Measurements from ENCODE around the gene CLCA4. TPM values are rescaled to one million over a fixed set of nuclear protein-coding genes. Genes with fewer than 3 reads are reported as not detected.
"Not testable (repeated sequence)": the region's sequence is repeated elsewhere in the genome, so short reads cannot be mapped to it uniquely, and the experiment has no call there.

Gene CLCA4
- 1 to 10 TPM in 1 of 6 donors, not detected in 5; 1.0 TPM for total RNA-seq

GRCh38 chr1:86546787-86547221 is at the start of gene CLCA4:
Gene CLCA4, plus strand, starts transcription at chr1:86547078. Its CDS starts 42 bp downstream, at chr1:86547120.
- no peak for ATAC-seq (ENCODE audit: low FRiP score in 2 of 2)
- H3K27ac ChIP-seq: no peak within 1 kb of the TSS

GRCh38 chr1:86498281-86498680 is 48.6 kb upstream of the CLCA4 start:
- H3K36me3 ChIP-seq: no peaks in the 10 kb centered on the region
- ATAC-seq (ENCODE audit: low FRiP score in 2 of 2) (no peak), DNase-seq (no peak)
- no peaks in the 10 kb centered on the region for H3K9me3 ChIP-seq
- TF ChIP-seq CTCF (IDR thresholded peaks at IDR 0.05) (no peak), EP300 (IDR thresholded peaks at IDR 0.05) (no peak), POLR2AphosphoS5 (IDR thresholded peaks at IDR 0.05) (no peak), POLR2A (IDR thresholded peaks at IDR 0.05) (no peak)
- H3K27me3 ChIP-seq: no peaks in the 10 kb centered on the region
- H3K4me1 ChIP-seq: peaks cover 0 to 11% (median 3%) of the 10 kb centered on the region in 4 donors
- WGBS, 2 donors: 59 to 61% methylated on average over 3 of the region's 3 CpGs
- H3K4me3 ChIP-seq: no peak overlapping the region
- no peak overlapping the region for H3K27ac ChIP-seq

More at GRCh38 chr1:86546787-86547221, at the start of gene CLCA4:
- no peak within 1 kb of the TSS for H3K4me3 ChIP-seq
- H3K9me3 ChIP-seq: no peaks in the 10 kb centered on the region
- DNase-seq: no peak
- no peaks in the 10 kb centered on the region for H3K27me3 ChIP-seq
- H3K36me3 ChIP-seq: no peaks in the 10 kb centered on the region
- no peaks in the 10 kb centered on the region for H3K4me1 ChIP-seq
- WGBS, 2 donors: 27 to 40% methylated on average over 2 of the region's 2 CpGs
- TF ChIP-seq EP300 (IDR thresholded peaks at IDR 0.05): no peak

GRCh38 chr1:86499987-86500593 is 46.8 kb upstream of the CLCA4 start:
- DNase-seq: no peak
- Histone ChIP-seq H3K27ac (no peak overlapping the region), H3K27me3 (no peaks in the 10 kb centered on the region), H3K9me3 (no peaks in the 10 kb centered on the region), H3K4me3 (no peak overlapping the region), H3K36me3 (no peaks in the 10 kb centered on the region), H3K4me1 (peaks cover 0 to 28% (median 6%) of the 10 kb centered on the region in 4 donors)
- WGBS, 2 donors: 9 to 17% methylated on average over 3 of the region's 3 CpGs
- TF ChIP-seq CTCF (IDR thresholded peaks at IDR 0.05) (peak; percentile 62 to 91 (median 81)), EP300 (IDR thresholded peaks at IDR 0.05) (peak in 1 of 4 donors; percentile 26), POLR2AphosphoS5 (IDR thresholded peaks at IDR 0.05) (no peak)
- ATAC-seq (ENCODE audit: low FRiP score in 2 of 2): peak; percentile 50 to 69

GRCh38 chr1:86500714-86501113 is 46.2 kb upstream of the CLCA4 start:
- H3K27ac ChIP-seq: no peak overlapping the region

GRCh38 chr1:86502125-86502646 is 44.7 kb upstream of the CLCA4 start:
- peak overlapping the region in 2 of 4 donors; percentile 25 to 46 for H3K4me3 ChIP-seq
- peaks cover 0 to 29% (median 6%) of the 10 kb centered on the region in 4 donors for H3K4me1 ChIP-seq
- peak; percentile 19 to 53 (median 44) for TF ChIP-seq CTCF (IDR thresholded peaks at IDR 0.05)
- TF ChIP-seq POLR2AphosphoS5 (IDR thresholded peaks at IDR 0.05): peak in 1 of 2 donors; percentile 14
- H3K36me3 ChIP-seq, H3K9me3 ChIP-seq, H3K27me3 ChIP-seq: not testable (repeated sequence)
- WGBS, 2 donors: 58 to 59% methylated on average over 16 of the region's 16 CpGs
- peak; percentile 51 to 64 for ATAC-seq (ENCODE audit: low FRiP score in 2 of 2)
- DNase-seq: peak in 1 of 2 donors; percentile 75
- H3K27ac ChIP-seq: peak overlapping the region in 1 of 4 donors; percentile 19

More at GRCh38 chr1:86500714-86501113, 46.2 kb upstream of the CLCA4 start:
- DNase-seq: no peak
- no peak for TF ChIP-seq POLR2A (IDR thresholded peaks at IDR 0.05)
- no peak for TF ChIP-seq EP300 (IDR thresholded peaks at IDR 0.05)
- no peak for TF ChIP-seq POLR2AphosphoS5 (IDR thresholded peaks at IDR 0.05)
- no peak for TF ChIP-seq CTCF (IDR thresholded peaks at IDR 0.05)
- Histone ChIP-seq H3K27me3 (no peaks in the 10 kb centered on the region), H3K4me3 (no peak overlapping the region), H3K9me3 (no peaks in the 10 kb centered on the region), H3K36me3 (no peaks in the 10 kb centered on the region), H3K4me1 (peaks cover 0 to 29% (median 6%) of the 10 kb centered on the region in 4 donors)
- WGBS, 2 donors: 72 to 89% methylated on average over 2 of the region's 2 CpGs
- ATAC-seq (ENCODE audit: low FRiP score in 2 of 2): no peak

All from upper lobe of left lung (tissue), 6 donors.